Cardiac muscle cell (in vitro differentiated cells and primary cell): ENCODE data around the gene TNS1. TPM values are rescaled to one million over a fixed set of nuclear protein-coding genes. Genes with fewer than 3 reads are reported as not detected.

Experiments
- DNase-seq, 2 donors: peaks; one replicate each; pipeline versions ENCODE4 v3.0.0 to v3.0.0-alpha.2; 2010 to 2017; ENCODE audit warnings: low read depth in 1 of 2, low spot score in 1 of 2
- H3K27ac ChIP-seq: fragments of 200-600 bp; sonication (generic); 2 replicates; pipeline ENCODE4 v1.5.1; 2016
- H3K27me3 ChIP-seq: fragments of 200-600 bp; sonication (generic); 2 replicates; pipeline ENCODE4 v1.6.0; 2016; ENCODE audit warnings: control low read depth
- H3K36me3 ChIP-seq: fragments of 200-600 bp; sonication (generic); 2 replicates; pipeline ENCODE4 v1.5.1; 2016; ENCODE audit warnings: control low read depth
- H3K4me1 ChIP-seq: fragments of 200-600 bp; sonication (generic); 2 replicates; pipeline ENCODE4 v1.8.1; 2017; ENCODE audit warnings: low read depth, mild to moderate bottlenecking, mixed run types
- H3K4me3 ChIP-seq: fragments of 200-600 bp; sonication (generic); 2 replicates; pipeline ENCODE4 v1.5.1; 2016; ENCODE audit warnings: mild to moderate bottlenecking
- H3K9me3 ChIP-seq: fragments of 200-600 bp; sonication (generic); 2 replicates; pipeline ENCODE4 v1.5.1; 2017; ENCODE audit warnings: low read depth, mild to moderate bottlenecking, control low read depth
- polyA plus RNA-seq: library from polyadenylated mRNA; unstranded; fragments of >200 nt; fragmentation: Nextera tagmentation; extraction: Ambion mirVana; gene quantifications from 2 replicates; pipeline ENCODE4 v1.2.1, GENCODE V29; 2016
- total RNA-seq: library from RNA; depleted of rRNA; stranded (reverse); fragments of >200 nt; gene quantifications from 2 replicates; pipeline ENCODE4 v1.2.3, GENCODE V29; 2016
- TF ChIP-seq, protein P1 (sequence below): IDR thresholded peaks from 2 replicates; pipeline ENCODE4 v1.5.1; 2012; ENCODE audit warnings: low read depth, mild to moderate bottlenecking, low read length

Gene TNS1
- total and polyA plus RNA-seq, 2 experiments from 2014 or later: 16.7 to 44.3 TPM

DNA sequence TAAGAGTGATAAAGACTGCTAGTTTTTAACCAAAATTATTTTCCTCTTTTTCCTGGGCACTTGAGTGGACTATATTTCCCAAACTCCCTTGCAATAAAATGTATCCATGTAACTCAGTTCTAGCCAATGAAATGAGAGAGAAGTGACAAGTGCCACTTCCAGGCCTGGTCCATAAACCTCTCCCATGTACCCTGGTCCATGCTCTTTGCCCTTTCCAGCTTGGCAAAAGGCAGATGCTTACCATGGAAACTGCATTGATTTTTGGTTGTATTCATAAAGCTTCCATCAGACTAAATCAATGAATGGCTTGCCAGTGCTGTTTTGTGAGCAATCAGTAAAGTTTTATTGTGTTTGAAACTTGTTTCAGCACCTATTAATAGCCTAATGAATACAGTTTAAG is 229.3 kb downstream of the TNS1 start:
- H3K27me3 ChIP-seq: peaks cover 26% of the 10 kb centered on the region
- H3K4me1 ChIP-seq: no peaks in the 10 kb centered on the region

DNA sequence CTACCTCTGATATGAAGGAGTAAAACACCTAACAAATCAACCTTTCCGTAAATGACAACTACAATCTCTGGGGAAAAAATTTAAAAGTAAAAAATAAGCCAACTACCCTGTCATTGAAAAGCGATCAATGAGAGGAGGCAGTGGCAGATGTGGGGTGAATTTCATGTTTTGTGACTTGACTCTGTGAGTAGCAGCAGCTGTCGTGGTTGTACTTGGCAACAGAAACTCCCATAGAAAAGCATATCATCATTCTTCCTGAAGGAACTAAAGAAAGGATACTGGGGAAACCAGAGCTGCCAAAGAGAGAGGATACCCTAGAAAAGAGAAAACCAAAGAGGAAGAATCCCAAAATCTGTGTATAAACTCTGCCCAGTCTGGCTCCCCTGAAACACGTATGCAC is 236.4 kb downstream of the TNS1 start:
- Histone ChIP-seq H3K4me3 (no peak overlapping the region), H3K4me1 (no peaks in the 10 kb centered on the region)
- TF ChIP-seq, protein P1, sequence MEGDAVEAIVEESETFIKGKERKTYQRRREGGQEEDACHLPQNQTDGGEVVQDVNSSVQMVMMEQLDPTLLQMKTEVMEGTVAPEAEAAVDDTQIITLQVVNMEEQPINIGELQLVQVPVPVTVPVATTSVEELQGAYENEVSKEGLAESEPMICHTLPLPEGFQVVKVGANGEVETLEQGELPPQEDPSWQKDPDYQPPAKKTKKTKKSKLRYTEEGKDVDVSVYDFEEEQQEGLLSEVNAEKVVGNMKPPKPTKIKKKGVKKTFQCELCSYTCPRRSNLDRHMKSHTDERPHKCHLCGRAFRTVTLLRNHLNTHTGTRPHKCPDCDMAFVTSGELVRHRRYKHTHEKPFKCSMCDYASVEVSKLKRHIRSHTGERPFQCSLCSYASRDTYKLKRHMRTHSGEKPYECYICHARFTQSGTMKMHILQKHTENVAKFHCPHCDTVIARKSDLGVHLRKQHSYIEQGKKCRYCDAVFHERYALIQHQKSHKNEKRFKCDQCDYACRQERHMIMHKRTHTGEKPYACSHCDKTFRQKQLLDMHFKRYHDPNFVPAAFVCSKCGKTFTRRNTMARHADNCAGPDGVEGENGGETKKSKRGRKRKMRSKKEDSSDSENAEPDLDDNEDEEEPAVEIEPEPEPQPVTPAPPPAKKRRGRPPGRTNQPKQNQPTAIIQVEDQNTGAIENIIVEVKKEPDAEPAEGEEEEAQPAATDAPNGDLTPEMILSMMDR: no peak

More for the DNA sequence above, 229.3 kb downstream of the TNS1 start:
- Histone ChIP-seq H3K36me3 (no peaks in the 10 kb centered on the region), H3K4me3 (no peak overlapping the region), H3K9me3 (no peaks in the 10 kb centered on the region), H3K27ac (no peak overlapping the region)
- TF ChIP-seq, protein P1: no peak
- no peak for DNase-seq

GRCh38 chr2:217761645-217762277 is 241.0 kb downstream of the TNS1 start:
- TF ChIP-seq, protein P1: no peak
- no peaks in the 10 kb centered on the region for H3K9me3 ChIP-seq
- no peak for DNase-seq

More for the DNA sequence above, 236.4 kb downstream of the TNS1 start:
- H3K36me3 ChIP-seq: no peaks in the 10 kb centered on the region
- H3K9me3 ChIP-seq: no peaks in the 10 kb centered on the region
- DNase-seq: no peak
- peaks cover 16% of the 10 kb centered on the region for H3K27me3 ChIP-seq
- no peak overlapping the region for H3K27ac ChIP-seq

GRCh38 chr2:217759991-217760390 is 242.8 kb downstream of the TNS1 start:
- Histone ChIP-seq H3K27ac (no peak overlapping the region), H3K9me3 (no peaks in the 10 kb centered on the region), H3K27me3 (no peaks in the 10 kb centered on the region), H3K36me3 (no peaks in the 10 kb centered on the region), H3K4me3 (no peak overlapping the region), H3K4me1 (no peaks in the 10 kb centered on the region)
- no peak for DNase-seq
- TF ChIP-seq, protein P1: no peak

More at GRCh38 chr2:217761645-217762277, 241.0 kb downstream of the TNS1 start:
- Histone ChIP-seq H3K27ac (no peak overlapping the region), H3K4me3 (no peak overlapping the region), H3K4me1 (no peaks in the 10 kb centered on the region), H3K27me3 (no peaks in the 10 kb centered on the region), H3K36me3 (no peaks in the 10 kb centered on the region)

DNA sequence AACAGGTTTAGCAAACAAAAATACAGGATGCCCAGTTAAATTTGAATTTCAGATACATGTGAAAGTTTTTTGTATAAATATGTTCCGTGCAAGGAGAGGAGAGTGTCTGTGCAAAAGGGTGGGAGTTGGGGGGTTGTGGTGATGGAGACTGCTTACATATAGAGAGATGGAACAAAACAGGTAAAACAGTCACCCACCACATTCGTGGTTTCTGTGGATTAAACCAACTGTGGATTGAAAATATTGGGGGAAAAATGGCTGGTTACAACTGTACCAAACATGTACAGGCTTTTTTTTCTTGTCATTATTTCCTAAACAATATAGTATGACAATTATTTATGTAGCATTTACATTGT is 245.7 kb downstream of the TNS1 start:
- Histone ChIP-seq H3K36me3 (no peaks in the 10 kb centered on the region), H3K27me3 (no peaks in the 10 kb centered on the region), H3K4me1 (no peaks in the 10 kb centered on the region), H3K27ac (no peak overlapping the region), H3K9me3 (no peaks in the 10 kb centered on the region), H3K4me3 (no peak overlapping the region)
- DNase-seq: no peak
- TF ChIP-seq, protein P1: no peak
